K562 (cell line): ENCODE results near the gene IL37. TPM values are rescaled to one million over a fixed set of nuclear protein-coding genes. Genes with fewer than 3 reads are reported as not detected.

ENCODE experiments used
- ATAC-seq: fragments of 200-7000 bp; cut with Tn5 transposase; 3 replicates; pipeline ENCODE4 v1.9.1; 2020; ENCODE audit warnings: moderate library complexity
- BruUV-seq: library from RNA; stranded (reverse); fragments of 400-500 nt; replicated peaks from 2 replicates; lab custom pipeline; 2021; lab: Mats Ljungman, UMichigan
- CTCF ChIA-PET: fragments of 300-600 bp; formaldehyde crosslinking; extraction: SDS; loops from one replicate; lab custom pipeline; 2021; ENCODE audit warnings: low intra/inter-chr PET ratio; lab: Yijun Ruan, JAX
- POLR2A ChIA-PET: fragments of 300-600, 350-650 bp; sonication (Branson Sonifier 250); formaldehyde crosslinking; extraction: SDS; loops from one replicate; lab custom pipeline; 2021; ENCODE audit warnings: antibody characterized with exemption, inconsistent platforms; lab: Yijun Ruan, JAX
- DNase-seq, 4 experiments: peaks; one replicate each; pipeline versions ENCODE4 v3.0.0 to v3.0.0-alpha.2; 2011 to 2018; ENCODE audit warnings: low spot score in 3 of 4, mixed read lengths in 3 of 4; ENCODE audit errors: extremely low read depth in 1 of 4
- FAIRE-seq: peaks from 2 replicates; lab custom pipeline; 2011; peaks lifted over from hg19 to GRCh38; lab: Jason Lieb, UNC
- H2AFZ ChIP-seq: 2 replicates; pipeline ENCODE4 v1.6.0; 2011; ENCODE audit warnings: low read depth, low read length, control low read depth, inconsistent platforms
- H3K27ac ChIP-seq: fragments of 200-600 bp; 3 replicates; pipeline ENCODE4 v1.8.0; 2011; ENCODE audit warnings: low read depth, mild to moderate bottlenecking, control low read depth, inconsistent platforms, low read length, moderate library complexity, mixed read lengths; ENCODE audit errors: extremely low read depth
- H3K27me3 ChIP-seq, 2 experiments: fragments of 300-600 bp in 1 of 2; 2 replicates in 1 of 2; 3 replicates in 1 of 2; pipeline versions ENCODE4 v1.6.0 to v1.8.0; 2011; ENCODE audit warnings: inconsistent platforms in 2 of 2, low read length in 2 of 2, mild to moderate bottlenecking in 1 of 2, mixed read lengths in 1 of 2, moderate library complexity in 1 of 2; ENCODE audit not compliant: control insufficient read depth in 2 of 2, insufficient read depth in 2 of 2
- H3K36me3 ChIP-seq: fragments of 300-600 bp; 3 replicates; pipeline ENCODE4 v1.8.0; 2011; ENCODE audit warnings: mild to moderate bottlenecking, low read length, inconsistent platforms; ENCODE audit not compliant: control insufficient read depth, insufficient read depth
- H3K4me1 ChIP-seq, 2 experiments: fragments of 200-600 bp in 1 of 2; replicated peaks in 1 of 2; 2 replicates in 1 of 2; 3 replicates in 1 of 2; pipeline versions ENCODE4 v1.5.1 to v1.8.0; 2011; ENCODE audit warnings: inconsistent platforms in 2 of 2, low read length in 2 of 2, mild to moderate bottlenecking in 1 of 2, mixed read lengths in 1 of 2, moderate library complexity in 1 of 2; ENCODE audit not compliant: control insufficient read depth in 2 of 2, insufficient read depth in 2 of 2
- H3K4me2 ChIP-seq: 2 replicates; pipeline ENCODE4 v1.6.1; 2011; ENCODE audit warnings: low read length, control low read depth, inconsistent platforms, mixed read lengths; ENCODE audit not compliant: insufficient read depth
- H3K4me3 ChIP-seq: fragments of 200-600 bp; sonication (generic), shearing (Covaris generic); 2 replicates; pipeline ENCODE4 v1.5.1; 2016; ENCODE audit warnings: control low read depth, inconsistent platforms
- H3K79me2 ChIP-seq: fragments of 200-600 bp; 3 replicates; pipeline ENCODE4 v1.8.0; 2011; ENCODE audit warnings: low read length, inconsistent platforms; ENCODE audit not compliant: control insufficient read depth, insufficient read depth
- H3K9ac ChIP-seq, 2 experiments: 2 replicates each; pipeline versions ENCODE4 v1.6.0 to v1.6.1; 2011; ENCODE audit warnings: low read depth in 2 of 2, low read length in 2 of 2, control low read depth in 1 of 2, inconsistent platforms in 1 of 2, mild to moderate bottlenecking in 1 of 2, mixed read lengths in 1 of 2; ENCODE audit not compliant: insufficient read depth in 1 of 2
- H3K9me1 ChIP-seq: one replicate; pipeline ENCODE4 v1.6.0; 2011; ENCODE audit warnings: inconsistent platforms, mild to moderate bottlenecking, low read length, moderate library complexity; ENCODE audit not compliant: control insufficient read depth, insufficient read depth
- H3K9me3 ChIP-seq: replicated peaks from 2 replicates; pipeline ENCODE4 v1.5.1; 2011; ENCODE audit warnings: low read depth, low read length, inconsistent platforms; ENCODE audit not compliant: control insufficient read depth, insufficient read depth
- H4K20me1 ChIP-seq: replicated peaks from 2 replicates; pipeline ENCODE4 v1.6.1; 2011; ENCODE audit warnings: low read length, inconsistent platforms, mixed read lengths; ENCODE audit not compliant: control insufficient read depth, insufficient read depth
- ASH1L ChIP-seq: fragments of 450-650 bp; IDR thresholded peaks from 2 replicates; pipeline ENCODE4 v1.6.1; 2018; ENCODE audit warnings: borderline replicate concordance, mild to moderate bottlenecking, low read depth; ENCODE audit not compliant: partially characterized antibody
- ETV1 ChIP-seq: fragments of 450-650 bp; conservative IDR thresholded peaks from 2 replicates; pipeline ENCODE4 v1.6.1; 2016; ENCODE audit warnings: missing genetic modification characterization, control low read depth, low read depth, missing compliant biosample characterization
- FOXA3 ChIP-seq, 2 experiments: fragments of 450-650 bp in 1 of 2; sonication (generic) in 1 of 2; formaldehyde crosslinking; IDR thresholded peaks in 1 of 2; conservative IDR thresholded peaks in 1 of 2; 2 replicates each; pipeline versions ENCODE4 v1.4.0 to v1.8.0; 2020 to 2022; ENCODE audit warnings: mild to moderate bottlenecking in 2 of 2, missing genetic modification reagents in 1 of 2
- FUS ChIP-seq: fragments of 200-400 bp; formaldehyde crosslinking; optimal IDR thresholded peaks from 2 replicates; pipeline ENCODE3; 2017; ENCODE audit warnings: low read depth, low read length
- GABPB1 ChIP-seq: sonication (generic); formaldehyde crosslinking; IDR thresholded peaks from 2 replicates; pipeline ENCODE4 v1.8.0; 2022; ENCODE audit warnings: mild to moderate bottlenecking, missing genetic modification reagents
- NFATC3 ChIP-seq: fragments of 450-650 bp; IDR thresholded peaks from 2 replicates; pipeline ENCODE4 v1.6.1; 2017; ENCODE audit warnings: mild to moderate bottlenecking
- NRF1 ChIP-seq, 2 experiments: fragments of 450-650 bp; IDR thresholded peaks in 1 of 2; conservative IDR thresholded peaks in 1 of 2; 2 replicates each; pipeline ENCODE4 v1.6.1; 2014; ENCODE audit warnings: mild to moderate bottlenecking in 2 of 2
- PHF20 ChIP-seq: fragments of 450-650 bp; IDR thresholded peaks from 2 replicates; pipeline ENCODE4 v1.6.1; 2018; ENCODE audit not compliant: partially characterized antibody
- POLR2H ChIP-seq: IDR thresholded peaks from 2 replicates; pipeline ENCODE4 v1.6.1; 2016; ENCODE audit warnings: missing genetic modification characterization, low read depth, mild to moderate bottlenecking, control low read depth, missing compliant biosample characterization, moderate library complexity
- RAD21 ChIP-seq, 2 experiments: fragments of 250-450 bp in 1 of 2; fragments of 450-650 bp in 1 of 2; sonication (Bioruptor Pico) in 1 of 2; formaldehyde crosslinking in 1 of 2; IDR thresholded peaks in 1 of 2; conservative IDR thresholded peaks in 1 of 2; 2 replicates each; pipeline versions ENCODE4 v1.4.0 to v1.8.0; 2020 to 2022; ENCODE audit warnings: mild to moderate bottlenecking in 2 of 2, moderate library complexity in 1 of 2
- SUPT5H ChIP-seq: fragments of 450-650 bp; IDR thresholded peaks from 2 replicates; pipeline ENCODE4 v1.6.1; 2016
- TBL1XR1 ChIP-seq, 2 experiments: IDR thresholded peaks; 2 replicates each; pipeline ENCODE4 v1.6.1; 2012; ENCODE audit warnings: improper control_type of control experiment in 2 of 2, low read length in 2 of 2, mild to moderate bottlenecking in 1 of 2
- TEAD4 ChIP-seq, 2 experiments: sonication (generic) in 1 of 2; formaldehyde crosslinking in 1 of 2; IDR thresholded peaks; 2 replicates each; pipeline versions ENCODE4 v1.6.1 to v1.8.0; 2012 to 2022; ENCODE audit warnings: borderline replicate concordance in 1 of 2, inconsistent platforms in 1 of 2, low read length in 1 of 2, mild to moderate bottlenecking in 1 of 2, missing genetic modification reagents in 1 of 2
- ZBTB17 ChIP-seq: fragments of 450-650 bp; formaldehyde crosslinking; IDR thresholded peaks from 2 replicates; pipeline ENCODE4 v1.4.0; 2020; ENCODE audit warnings: mild to moderate bottlenecking
- ZNF124 ChIP-seq: sonication (generic); formaldehyde crosslinking; IDR thresholded peaks from 2 replicates; pipeline ENCODE4 v1.8.1; 2022; ENCODE audit warnings: missing genetic modification reagents
- ZNF696 ChIP-seq: fragments of 250-450 bp; sonication (Bioruptor Pico); conservative IDR thresholded peaks from 2 replicates; pipeline ENCODE4 v1.4.0; 2020; ENCODE audit warnings: mild to moderate bottlenecking, moderate library complexity
- WGBS: fragments of 100-300 bp; shearing (Covaris generic); methylation state at CpG from one replicate; pipeline ENCODE4 v1.1.6; 2016; ENCODE audit warnings: low coverage, mixed read lengths; ENCODE audit not compliant: insufficient coverage; ENCODE audit errors: missing lambda C conversion rate; 5-methylcytosine and 5-hydroxymethylcytosine counted together
- in situ Hi-C: fragments of 300-500 bp; cut with MboI; formaldehyde crosslinking; loops from 4 replicates; pipeline ENCODE4 v1.15.0; 2018; ENCODE audit warnings: inconsistent platforms, mixed read lengths
- intact Hi-C: fragments of 100-400 bp; cut with micrococcal nuclease; formaldehyde crosslinking; loops from 2 replicates; pipeline ENCODE4 v1.14.2; 2022
- polyA plus RNA-seq, 8 experiments: library from polyadenylated mRNA; depleted of rRNA in 4 of 8; stranded (reverse) in 5 of 8; unstranded in 3 of 8; fragments of >200 nt; fragmentation: Nextera tagmentation in 2 of 8; fragmentation: Illumina TruSeq in 1 of 8; extraction: Ambion mirVana in 2 of 8; extraction: Trizol in 1 of 8; gene quantifications; 2 replicates each; pipeline versions ENCODE4 v1.2.1 to v1.2.3, GENCODE V29; 2011 to 2014; ENCODE audit warnings: inconsistent platforms in 1 of 8, missing spikeins in 1 of 8
- total RNA-seq, 7 experiments: library from RNA; depleted of rRNA in 6 of 7; stranded (reverse); fragments of >200 nt in 6 of 7; fragmentation: Illumina TruSeq in 2 of 7; extraction: Trizol in 2 of 7; gene quantifications; 2 replicates each; pipeline versions ENCODE4 v1.2.1 to v1.2.3, GENCODE V29; 2011 to 2021; ENCODE audit warnings: low replicate concordance in 1 of 7

The IL37 gene
- total and polyA plus RNA-seq, 9 of the 15 experiments (the other 6 are each of a cell fraction or from before 2014, with no cell fraction given) = not detected

GRCh38 chr2:112915300-112916144 is 4.6 kb downstream of the IL37 start:
- H3K9ac ChIP-seq = no peak overlapping the region
- in situ Hi-C loops (no loop called here), intact Hi-C loops (no loop called here)
- H3K4me2 ChIP-seq = no peak overlapping the region
- ATAC-seq (no peak), FAIRE-seq (no peak), DNase-seq (no peak)
- H3K36me3 ChIP-seq = no peaks in the 10 kb centered on the region
- 6% methylated on average over 7 of the region's 7 CpGs for WGBS
- no peaks in the 10 kb centered on the region for H3K9me3 ChIP-seq
- H3K27ac ChIP-seq = no peak overlapping the region
- H3K4me1 ChIP-seq = no peaks in the 10 kb centered on the region; a peak in 1 of 5 replicates
- BruUV-seq = no TSS peak
- H3K9me1 ChIP-seq = no peaks in the 10 kb centered on the region
- H2AFZ ChIP-seq = no peak overlapping the region
- peaks cover 0 to 25% of the 10 kb centered on the region in 2 experiments; a peak in 4 of 5 replicates for H3K27me3 ChIP-seq
- no peak overlapping the region for H3K4me3 ChIP-seq
- H4K20me1 ChIP-seq = no peaks in the 10 kb centered on the region; the same call in 1 of the 2 replicates
- POLR2A ChIA-PET = interaction anchor here (0.6 to 1.2 kb wide), 5 partner anchors 9 to 769 kb away, joined by 3 to 5 read pairs (median 4); no protein-coding TSS in a partner anchor
- H3K79me2 ChIP-seq = no peaks in the 10 kb centered on the region
- TF ChIP-seq TEAD4 (IDR thresholded peaks at IDR 0.05; ENCODE audit: low read length) = no peak
- TF ChIP-seq TEAD4 (CRISPR knock-in tag; IDR thresholded peaks at IDR 0.05; ENCODE audit: borderline replicate concordance) = no peak
- CTCF ChIA-PET = no interaction called here

GRCh38 chr2:112916145-112916571 is 5.2 kb downstream of the IL37 start:
- Histone ChIP-seq H3K4me2 (no peak overlapping the region), H3K79me2 (no peaks in the 10 kb centered on the region), H3K4me3 (no peak overlapping the region), H4K20me1 (no peaks in the 10 kb centered on the region), H3K9me3 (no peaks in the 10 kb centered on the region), H3K9ac (no peak overlapping the region), H3K4me1 (no peaks in the 10 kb centered on the region; a peak in 1 of 5 replicates), H3K27ac (no peak overlapping the region), H3K27me3 (peaks cover 0 to 25% of the 10 kb centered on the region in 2 experiments; a peak in 4 of 5 replicates), H3K36me3 (no peaks in the 10 kb centered on the region), H2AFZ (no peak overlapping the region), H3K9me1 (no peaks in the 10 kb centered on the region)
- in situ Hi-C loops = no loop called here
- WGBS = 9% methylated on average over 2 of the region's 3 CpGs
- ChIA-PET POLR2A (interaction anchor here (0.7 kb wide), 1 partner anchor 22 kb away, joined by 4 read pairs; no protein-coding TSS in a partner anchor), CTCF (no interaction called here)
- DNase-seq (no peak), FAIRE-seq (no peak), ATAC-seq (no peak)
- intact Hi-C loops = no loop called here
- no TSS peak for BruUV-seq
- no peak for TF ChIP-seq FOXA3 (CRISPR knock-in tag; conservative IDR thresholded peaks at IDR 0.05 in 1 of 2, IDR thresholded peaks at IDR 0.05 in 1 of 2)
- TF ChIP-seq PHF20 = no peak
- no peak for TF ChIP-seq ZNF124 (CRISPR knock-in tag)
- no peak for TF ChIP-seq ETV1 (tag)
- no peak for TF ChIP-seq NRF1 (conservative IDR thresholded peaks at IDR 0.05 in 1 of 2, IDR thresholded peaks at IDR 0.05 in 1 of 2)
- no peak for TF ChIP-seq TBL1XR1 (IDR thresholded peaks at IDR 0.05; ENCODE audit: low read length in 2 of 2)
- no peak for TF ChIP-seq ASH1L
- TF ChIP-seq GABPB1 (CRISPR knock-in tag) = no peak
- TF ChIP-seq ZBTB17 = no peak
- no peak for TF ChIP-seq POLR2H (tag)
- TF ChIP-seq SUPT5H = no peak
- TF ChIP-seq RAD21 (CRISPR knock-in tag; conservative IDR thresholded peaks at IDR 0.05 in 1 of 2, IDR thresholded peaks at IDR 0.05 in 1 of 2) = no peak
- TF ChIP-seq FUS = no peak
- TF ChIP-seq ZNF696 = no peak
- TF ChIP-seq NFATC3 = no peak
